Esophagus squamous epithelium (tissue), 4 donors: Measurements from ENCODE around the gene CYSRT1.

Experiments
- POLR2A ChIP-seq, 4 donors: fragments of 450-650 bp; IDR thresholded peaks; one replicate each; pipeline ENCODE4 v1.6.1; 2017; ENCODE audit warnings: antibody characterized with exemption in 4 of 4, mild to moderate bottlenecking in 4 of 4, moderate library complexity in 3 of 4
- TF ChIP-seq, protein P1 (sequence below), 6 experiments: fragments of 450-650 bp in 4 of 6; fragments of 200-600 bp in 2 of 6; sonication (generic) in 2 of 6; IDR thresholded peaks; one replicate each; pipeline ENCODE4 v1.5.1; 2016 to 2019; ENCODE audit warnings: antibody characterized with exemption in 6 of 6, mild to moderate bottlenecking in 4 of 6, moderate library complexity in 4 of 6

DNA sequence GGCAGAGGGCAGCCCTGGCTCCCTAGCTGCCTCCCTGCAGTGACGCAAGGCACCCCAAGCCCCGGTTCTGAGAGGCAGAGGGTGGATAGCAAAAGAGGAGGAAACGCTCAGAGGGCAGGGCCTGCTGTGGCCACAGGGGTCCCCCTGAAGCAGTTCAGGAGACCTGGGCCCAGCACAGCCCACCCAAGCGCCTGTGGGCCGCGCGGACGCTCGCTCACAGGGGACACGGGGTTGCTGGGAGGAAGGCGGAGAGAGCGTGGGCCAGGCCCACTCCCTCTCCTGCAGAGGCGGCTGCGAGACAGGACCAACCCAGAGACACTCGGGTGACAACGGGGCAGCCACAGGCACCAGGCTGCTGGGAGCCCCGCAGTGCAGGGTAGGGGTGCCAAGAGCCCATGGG, 45.2 kb upstream of the CYSRT1 start:
- TF ChIP-seq, protein P1, sequence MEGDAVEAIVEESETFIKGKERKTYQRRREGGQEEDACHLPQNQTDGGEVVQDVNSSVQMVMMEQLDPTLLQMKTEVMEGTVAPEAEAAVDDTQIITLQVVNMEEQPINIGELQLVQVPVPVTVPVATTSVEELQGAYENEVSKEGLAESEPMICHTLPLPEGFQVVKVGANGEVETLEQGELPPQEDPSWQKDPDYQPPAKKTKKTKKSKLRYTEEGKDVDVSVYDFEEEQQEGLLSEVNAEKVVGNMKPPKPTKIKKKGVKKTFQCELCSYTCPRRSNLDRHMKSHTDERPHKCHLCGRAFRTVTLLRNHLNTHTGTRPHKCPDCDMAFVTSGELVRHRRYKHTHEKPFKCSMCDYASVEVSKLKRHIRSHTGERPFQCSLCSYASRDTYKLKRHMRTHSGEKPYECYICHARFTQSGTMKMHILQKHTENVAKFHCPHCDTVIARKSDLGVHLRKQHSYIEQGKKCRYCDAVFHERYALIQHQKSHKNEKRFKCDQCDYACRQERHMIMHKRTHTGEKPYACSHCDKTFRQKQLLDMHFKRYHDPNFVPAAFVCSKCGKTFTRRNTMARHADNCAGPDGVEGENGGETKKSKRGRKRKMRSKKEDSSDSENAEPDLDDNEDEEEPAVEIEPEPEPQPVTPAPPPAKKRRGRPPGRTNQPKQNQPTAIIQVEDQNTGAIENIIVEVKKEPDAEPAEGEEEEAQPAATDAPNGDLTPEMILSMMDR (IDR thresholded peaks at IDR 0.05), result no peak
- TF ChIP-seq POLR2A (IDR thresholded peaks at IDR 0.05), result no peak
